Measurements from ENCODE around the gene OPCML. TPM values are rescaled to one million over a fixed set of nuclear protein-coding genes. Genes with fewer than 3 reads are reported as not detected.

Gene OPCML
- total RNA-seq, 1 experiment from 2014 or later, result not detected

DNA sequence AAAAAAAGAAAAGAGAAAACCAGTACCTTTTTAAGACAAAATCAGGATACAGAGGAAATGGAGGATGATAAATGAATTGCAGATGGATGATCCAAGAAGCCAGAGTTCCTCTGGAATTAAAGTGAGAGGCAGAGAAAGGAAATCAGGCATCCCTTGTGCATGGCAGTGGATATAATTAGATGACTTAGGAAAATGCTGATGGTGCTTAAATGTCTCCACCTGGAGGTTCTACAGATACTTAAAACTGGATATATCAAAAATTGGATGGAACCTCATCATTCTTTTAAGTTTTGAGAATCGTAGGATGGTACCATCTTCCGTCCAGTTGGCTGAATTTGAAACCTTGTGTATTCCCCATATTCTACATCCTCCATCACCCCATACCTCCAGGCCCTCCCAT lies 1121.9 kb downstream of the OPCML start:
- peaks cover 10% of the 10 kb centered on the region for H3K9me3 ChIP-seq (ENCODE audit: low read length)
- no peak overlapping the region for H2AFZ ChIP-seq (ENCODE audit: low read length)
- H3K4me2 ChIP-seq (ENCODE audit: low read length), result no peak overlapping the region
- no peak overlapping the region for H3K9ac ChIP-seq (ENCODE audit: low read length)
- ChIA-PET CTCF (no interaction called here), POLR2A (ENCODE audit: unreplicated experiment) (no interaction called here)
- no peak overlapping the region for H3K4me3 ChIP-seq (ENCODE audit: low read length)
- no peaks in the 10 kb centered on the region for H3K9me2 ChIP-seq (replicated peaks; ENCODE audit: low read length)
- H3K27ac ChIP-seq (ENCODE audit: low read length), result no peak overlapping the region
- H3K27me3 ChIP-seq (ENCODE audit: low read length), result no peaks in the 10 kb centered on the region
- TF ChIP-seq EZH2 (IDR thresholded peaks at IDR 0.05; ENCODE audit: low read length, unreplicated experiment) (no peak), EZH2phosphoT487 (IDR thresholded peaks at IDR 0.05; ENCODE audit: borderline replicate concordance, low read length) (no peak)
- TF ChIP-seq, protein P1, sequence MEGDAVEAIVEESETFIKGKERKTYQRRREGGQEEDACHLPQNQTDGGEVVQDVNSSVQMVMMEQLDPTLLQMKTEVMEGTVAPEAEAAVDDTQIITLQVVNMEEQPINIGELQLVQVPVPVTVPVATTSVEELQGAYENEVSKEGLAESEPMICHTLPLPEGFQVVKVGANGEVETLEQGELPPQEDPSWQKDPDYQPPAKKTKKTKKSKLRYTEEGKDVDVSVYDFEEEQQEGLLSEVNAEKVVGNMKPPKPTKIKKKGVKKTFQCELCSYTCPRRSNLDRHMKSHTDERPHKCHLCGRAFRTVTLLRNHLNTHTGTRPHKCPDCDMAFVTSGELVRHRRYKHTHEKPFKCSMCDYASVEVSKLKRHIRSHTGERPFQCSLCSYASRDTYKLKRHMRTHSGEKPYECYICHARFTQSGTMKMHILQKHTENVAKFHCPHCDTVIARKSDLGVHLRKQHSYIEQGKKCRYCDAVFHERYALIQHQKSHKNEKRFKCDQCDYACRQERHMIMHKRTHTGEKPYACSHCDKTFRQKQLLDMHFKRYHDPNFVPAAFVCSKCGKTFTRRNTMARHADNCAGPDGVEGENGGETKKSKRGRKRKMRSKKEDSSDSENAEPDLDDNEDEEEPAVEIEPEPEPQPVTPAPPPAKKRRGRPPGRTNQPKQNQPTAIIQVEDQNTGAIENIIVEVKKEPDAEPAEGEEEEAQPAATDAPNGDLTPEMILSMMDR (conservative IDR thresholded peaks at IDR 0.05; ENCODE audit: low read depth, low read length), result no peak
- no peaks in the 10 kb centered on the region for H3K36me3 ChIP-seq (ENCODE audit: low read depth, low read length)
- H3K4me1 ChIP-seq (ENCODE audit: insufficient read depth, low read length), result no peaks in the 10 kb centered on the region
- DNase-seq (no peak), ATAC-seq (no peak)
- no peaks in the 10 kb centered on the region for H3K79me2 ChIP-seq (ENCODE audit: low read length)
- H3F3A ChIP-seq (ENCODE audit: low read length, unreplicated experiment), result no peaks in the 10 kb centered on the region
- BruUV-seq (replicated peaks), result no TSS peak
- H4K20me1 ChIP-seq (ENCODE audit: low read length), result no peaks in the 10 kb centered on the region
- intact Hi-C loops (cut with micrococcal nuclease), result no loop called here

DNA sequence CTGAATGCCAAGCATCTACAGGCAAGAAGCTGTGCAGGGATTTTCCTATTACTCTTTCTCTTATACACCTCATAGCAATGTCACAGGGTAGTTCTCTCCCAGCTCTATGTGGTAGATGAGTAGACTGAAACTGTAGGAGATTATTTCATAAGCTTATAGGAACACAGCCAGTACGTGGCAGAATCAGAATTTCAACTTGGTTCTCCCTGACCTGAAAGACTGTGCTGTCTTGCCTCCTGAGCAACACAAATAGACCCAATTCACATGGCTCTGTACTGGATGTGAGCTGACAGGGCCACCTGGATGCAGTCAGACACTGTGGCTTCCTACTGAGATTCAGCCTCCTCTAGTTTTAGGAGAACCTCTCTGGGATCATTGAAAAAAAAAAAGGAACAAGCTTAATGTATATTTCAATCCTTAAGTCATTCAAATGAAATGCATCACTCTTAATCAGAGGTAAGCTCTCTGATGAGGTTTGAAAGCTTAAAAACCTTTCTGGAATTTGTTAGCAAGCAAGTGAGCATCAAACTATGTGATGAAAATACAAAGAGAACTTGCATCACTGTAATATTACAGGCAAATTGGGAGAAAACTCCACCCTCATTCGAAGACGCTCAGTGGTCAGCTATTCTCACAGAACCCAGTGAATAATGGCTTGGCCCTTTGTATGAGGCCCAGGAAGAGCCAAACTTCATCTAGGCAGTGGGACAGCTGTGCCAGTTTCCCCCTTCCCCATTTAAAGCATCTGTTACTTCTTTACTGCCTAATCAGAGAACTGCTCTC lies 1122.5 kb downstream of the OPCML start:
- Histone ChIP-seq H4K20me1 (ENCODE audit: low read length) (no peaks in the 10 kb centered on the region), H3F3A (ENCODE audit: low read length, unreplicated experiment) (no peaks in the 10 kb centered on the region), H3K9ac (ENCODE audit: low read length) (no peak overlapping the region), H3K4me2 (ENCODE audit: low read length) (no peak overlapping the region), H3K36me3 (ENCODE audit: low read depth, low read length) (no peaks in the 10 kb centered on the region), H3K9me2 (replicated peaks; ENCODE audit: low read length) (no peaks in the 10 kb centered on the region), H3K27ac (ENCODE audit: low read length) (no peak overlapping the region), H3K4me1 (ENCODE audit: insufficient read depth, low read length) (no peaks in the 10 kb centered on the region), H3K27me3 (ENCODE audit: low read length) (no peaks in the 10 kb centered on the region), H2AFZ (ENCODE audit: low read length) (no peak overlapping the region), H3K79me2 (ENCODE audit: low read length) (no peaks in the 10 kb centered on the region), H3K9me3 (ENCODE audit: low read length) (peaks cover 10% of the 10 kb centered on the region), H3K4me3 (ENCODE audit: low read length) (no peak overlapping the region)
- intact Hi-C loops (cut with micrococcal nuclease), result no loop called here
- no peak for DNase-seq
- ATAC-seq, result no peak
- TF ChIP-seq EZH2phosphoT487 (IDR thresholded peaks at IDR 0.05; ENCODE audit: borderline replicate concordance, low read length), result no peak
- TF ChIP-seq, protein P1 (conservative IDR thresholded peaks at IDR 0.05; ENCODE audit: low read depth, low read length), result no peak
- no peak for TF ChIP-seq EZH2 (IDR thresholded peaks at IDR 0.05; ENCODE audit: low read length, unreplicated experiment)
- ChIA-PET CTCF (no interaction called here), POLR2A (ENCODE audit: unreplicated experiment) (no interaction called here)
- no TSS peak for BruUV-seq (replicated peaks)

DNA sequence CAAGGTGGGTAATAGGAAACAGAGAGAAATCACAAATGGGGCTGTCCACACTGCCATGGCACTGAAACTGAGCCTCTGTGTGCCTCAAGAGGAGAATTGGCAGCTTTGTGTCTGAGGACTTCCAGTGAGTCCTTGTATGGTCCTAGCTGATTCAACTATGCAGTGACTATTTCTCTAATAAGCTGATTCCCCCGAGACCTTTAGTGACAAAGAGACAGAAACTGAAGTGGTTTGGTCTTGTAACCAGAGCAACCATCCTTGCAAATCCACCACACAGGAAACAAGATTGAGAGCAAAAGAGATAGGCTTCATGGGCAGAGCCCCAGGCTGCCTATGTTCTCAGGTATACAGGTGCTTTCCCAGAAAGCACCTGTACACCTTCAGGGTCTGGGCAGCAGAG lies 1123.4 kb downstream of the OPCML start:
- Histone ChIP-seq H3F3A (ENCODE audit: low read length, unreplicated experiment) (no peaks in the 10 kb centered on the region), H3K27ac (ENCODE audit: low read length) (no peak overlapping the region), H3K79me2 (ENCODE audit: low read length) (no peaks in the 10 kb centered on the region), H3K27me3 (ENCODE audit: low read length) (no peaks in the 10 kb centered on the region), H3K36me3 (ENCODE audit: low read depth, low read length) (no peaks in the 10 kb centered on the region), H2AFZ (ENCODE audit: low read length) (no peak overlapping the region), H3K4me2 (ENCODE audit: low read length) (no peak overlapping the region), H3K9me3 (ENCODE audit: low read length) (peaks cover 15% of the 10 kb centered on the region), H3K4me1 (ENCODE audit: insufficient read depth, low read length) (no peaks in the 10 kb centered on the region), H3K9ac (ENCODE audit: low read length) (no peak overlapping the region), H3K4me3 (ENCODE audit: low read length) (no peak overlapping the region), H3K9me2 (replicated peaks; ENCODE audit: low read length) (no peaks in the 10 kb centered on the region), H4K20me1 (ENCODE audit: low read length) (no peaks in the 10 kb centered on the region)
- ATAC-seq, result no peak
- ChIA-PET CTCF (no interaction called here), POLR2A (ENCODE audit: unreplicated experiment) (no interaction called here)
- intact Hi-C loops (cut with micrococcal nuclease), result no loop called here
- TF ChIP-seq, protein P1 (conservative IDR thresholded peaks at IDR 0.05; ENCODE audit: low read depth, low read length), result no peak
- TF ChIP-seq EZH2phosphoT487 (IDR thresholded peaks at IDR 0.05; ENCODE audit: borderline replicate concordance, low read length), result no peak
- no peak for TF ChIP-seq EZH2 (IDR thresholded peaks at IDR 0.05; ENCODE audit: low read length, unreplicated experiment)
- DNase-seq, result no peak
- BruUV-seq (replicated peaks), result no TSS peak

Measured in PC-3 (cell line).